ENCODE data around the gene HSDL2.
"Not testable (repeated sequence)": the region's sequence is repeated elsewhere in the genome, so short reads cannot be mapped to it uniquely, and the experiment has no call there.

HSDL2 gene

GRCh38 chr9:112367465-112367864 lies 12.4 kb upstream of the HSDL2 start:
- no peak for DNase-seq

GRCh38 chr9:112369817-112370216 lies 10.1 kb upstream of the HSDL2 start:
- no peak for DNase-seq

- no peak for DNase-seq
Observed at GRCh38 chr9:112371060-112371459, 8.8 kb upstream of the HSDL2 start.

- DNase-seq, result not testable (repeated sequence)
Observed at GRCh38 chr9:112373666-112374065, 6.2 kb upstream of the HSDL2 start.

- not testable (repeated sequence) for DNase-seq
Observed at GRCh38 chr9:112374232-112374631, 5.7 kb upstream of the HSDL2 start.

GRCh38 chr9:112375361-112375760 lies 4.5 kb upstream of the HSDL2 start:
- DNase-seq, result no peak

- no peak for DNase-seq
Observed at GRCh38 chr9:112377087-112377486, 2.8 kb upstream of the HSDL2 start.

GRCh38 chr9:112377684-112378327 lies 2.1 kb upstream of the HSDL2 start:
- DNase-seq, result no peak

- no peak for DNase-seq
Observed at GRCh38 chr9:112378328-112379176, 1.4 kb upstream of the HSDL2 start.

- DNase-seq, result peak; percentile 95 to 99
Observed at GRCh38 chr9:112379177-112380101, 469 bp upstream of the HSDL2 start.

- DNase-seq, result no peak
Observed at GRCh38 chr9:112380825-112381221, 915 bp downstream of the HSDL2 start.

GRCh38 chr9:112382066-112382465 lies 2.2 kb downstream of the HSDL2 start:
- no peak for DNase-seq

GRCh38 chr9:112382501-112383364 lies 2.8 kb downstream of the HSDL2 start:
- no peak for DNase-seq

- DNase-seq, result no peak
Observed at GRCh38 chr9:112384219-112384618, 4.3 kb downstream of the HSDL2 start.

- no peak for DNase-seq
Observed at GRCh38 chr9:112384690-112385089, 4.8 kb downstream of the HSDL2 start.

- no peak for DNase-seq
Observed at GRCh38 chr9:112387115-112387514, 7.2 kb downstream of the HSDL2 start.

- DNase-seq, result not testable (repeated sequence)
Observed at GRCh38 chr9:112389897-112390296, 10.0 kb downstream of the HSDL2 start.

GRCh38 chr9:112391936-112392560 lies 12.1 kb downstream of the HSDL2 start:
- not testable (repeated sequence) for DNase-seq

GRCh38 chr9:112393146-112393545 lies 13.2 kb downstream of the HSDL2 start:
- not testable (repeated sequence) for DNase-seq

- DNase-seq, result no peak
Observed at GRCh38 chr9:112396416-112396815, 16.5 kb downstream of the HSDL2 start.

GRCh38 chr9:112396872-112397271 lies 17.0 kb downstream of the HSDL2 start:
- DNase-seq, result no peak

Measured in hippocampal formation (tissue), 2 donors.